ENCODE data around the gene TSNAXIP1.
"Not testable (repeated sequence)": the region's sequence is repeated elsewhere in the genome, so short reads cannot be mapped to it uniquely, and the experiment has no call there.

Gene TSNAXIP1

GRCh38 chr16:67783353-67783725 is 23.4 kb upstream of the TSNAXIP1 start:
- DNase-seq, result no peak

- DNase-seq, result no peak
Observed at GRCh38 chr16:67786491-67786890, 20.2 kb upstream of the TSNAXIP1 start.

- DNase-seq, result no peak
Observed at GRCh38 chr16:67790071-67790470, 16.6 kb upstream of the TSNAXIP1 start.

GRCh38 chr16:67796099-67796718 is 10.5 kb upstream of the TSNAXIP1 start:
- DNase-seq, result no peak

GRCh38 chr16:67800338-67800926 is 6.3 kb upstream of the TSNAXIP1 start:
- DNase-seq, result no peak

- no peak for DNase-seq
Observed at GRCh38 chr16:67801241-67801640, 5.4 kb upstream of the TSNAXIP1 start.

GRCh38 chr16:67801883-67802282 is 4.8 kb upstream of the TSNAXIP1 start:
- DNase-seq, result no peak

- no peak for DNase-seq
Observed at GRCh38 chr16:67803894-67804293, 2.8 kb upstream of the TSNAXIP1 start.

GRCh38 chr16:67804853-67805542 is 1.7 kb upstream of the TSNAXIP1 start:
- DNase-seq, result no peak

- DNase-seq, result no peak
Observed at GRCh38 chr16:67805718-67806427, 816 bp upstream of the TSNAXIP1 start.

GRCh38 chr16:67807148-67807682 is 526 bp downstream of the TSNAXIP1 start:
- no peak for DNase-seq

GRCh38 chr16:67811899-67812298 is 5.2 kb downstream of the TSNAXIP1 start:
- no peak for DNase-seq

- DNase-seq, result no peak
Observed at GRCh38 chr16:67814567-67814966, 7.9 kb downstream of the TSNAXIP1 start.

- no peak for DNase-seq
Observed at GRCh38 chr16:67820608-67821259, 14.0 kb downstream of the TSNAXIP1 start.

GRCh38 chr16:67822511-67822910 is 15.8 kb downstream of the TSNAXIP1 start:
- no peak for DNase-seq

GRCh38 chr16:67825119-67825518 is 18.4 kb downstream of the TSNAXIP1 start:
- DNase-seq, result no peak

GRCh38 chr16:67825906-67826305 is 19.2 kb downstream of the TSNAXIP1 start:
- DNase-seq, result no peak

- no peak for DNase-seq
Observed at GRCh38 chr16:67828651-67829050, 22.0 kb downstream of the TSNAXIP1 start.

- DNase-seq, result no peak
Observed at GRCh38 chr16:67833030-67833414, 26.3 kb downstream of the TSNAXIP1 start.

GRCh38 chr16:67833415-67834241 is 26.9 kb downstream of the TSNAXIP1 start:
- peak; percentile 85 to 87 for DNase-seq

GRCh38 chr16:67834242-67834614 is 27.5 kb downstream of the TSNAXIP1 start:
- DNase-seq, result no peak

- DNase-seq, result not testable (repeated sequence)
Observed at GRCh38 chr16:67837190-67837589, 30.5 kb downstream of the TSNAXIP1 start.

Data from bone marrow (tissue), 2 donors.